Activated CD4-positive, CD25-positive, alpha-beta regulatory T cell treated with anti-CD3 and anti-CD28 coated beads, Interleukin-2, amount 50 U/mL, for 16 hours (primary cell): ENCODE measurements around the gene NPIPB4.
"Not testable (repeated sequence)": the region's sequence is repeated elsewhere in the genome, so short reads cannot be mapped to it uniquely, and the experiment has no call there.

Experiments used
- DNase-seq: peaks from one replicate; pipeline ENCODE4 v3.0.0-alpha.2; 2020; ENCODE audit warnings: low read depth, low spot score

NPIPB4 gene

DNA sequence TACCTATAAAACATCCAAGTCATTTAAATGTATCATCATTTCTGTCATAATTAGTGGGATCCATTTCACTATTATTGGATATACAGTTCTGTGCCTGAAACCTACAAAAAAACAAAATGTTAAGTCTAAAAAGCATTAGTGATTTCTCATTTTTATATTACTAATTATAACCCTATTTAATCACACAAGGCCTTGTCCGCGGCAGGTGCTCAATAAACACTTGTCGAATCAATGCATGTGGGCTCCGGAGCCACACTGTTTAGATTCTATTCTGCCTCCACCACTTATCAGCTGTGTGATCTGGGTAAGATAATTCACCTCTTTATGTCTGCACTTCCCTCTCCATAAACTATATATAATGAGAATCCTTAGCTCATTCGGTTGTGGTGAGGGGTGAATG, at the start of gene NPIPB4:
TSS of gene NPIPB4 (minus strand) at position 101 of the 400 bp plus-strand sequence. CDS start 378 bp downstream, outside the sequence.
- DNase-seq: not testable (repeated sequence)

DNA sequence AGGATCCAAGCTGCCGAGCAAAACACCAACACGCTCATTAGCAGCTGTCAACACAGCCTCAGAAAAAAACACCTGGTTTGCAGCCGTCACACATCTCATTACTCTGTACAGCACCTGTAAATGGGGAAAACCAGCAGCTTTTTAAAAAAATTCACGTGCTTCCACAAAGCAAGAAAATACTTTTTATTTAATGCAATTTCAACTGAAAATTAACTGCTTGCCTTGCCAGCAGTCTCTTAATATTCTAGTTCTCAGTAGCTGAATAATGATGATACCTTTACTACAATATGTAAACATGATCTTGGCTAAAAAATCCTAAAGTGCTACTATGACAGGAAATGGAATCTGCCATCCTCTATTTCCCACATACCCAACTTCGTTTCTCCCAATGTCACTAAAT, 41.4 kb upstream of the NPIPB4 start:
- DNase-seq: not testable (repeated sequence)

- not testable (repeated sequence) for DNase-seq
These were observed 24.4 kb upstream of the NPIPB4 start for GRCh38 chr16:21881988-21882387.

DNA sequence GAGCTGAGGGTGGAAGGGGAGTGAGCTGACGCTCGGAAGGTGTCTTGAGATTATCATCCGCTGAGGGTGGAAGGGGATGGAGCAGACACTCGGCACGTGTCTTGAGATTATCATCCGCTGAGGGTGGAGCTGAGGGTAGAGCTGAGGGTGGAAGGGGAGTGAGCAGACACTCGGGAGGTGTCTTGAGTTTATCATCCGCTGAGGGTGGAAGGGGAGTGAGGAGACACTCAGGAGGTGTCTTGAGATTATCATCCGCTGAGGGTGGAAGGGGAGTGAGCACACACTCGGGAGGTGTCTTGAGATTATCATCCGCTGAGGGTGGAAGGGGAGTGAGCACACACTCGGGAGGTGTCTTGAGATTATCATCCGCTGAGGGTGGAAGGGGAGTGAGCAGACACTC, 20.4 kb downstream of the NPIPB4 start:
- DNase-seq: not testable (repeated sequence)

DNA sequence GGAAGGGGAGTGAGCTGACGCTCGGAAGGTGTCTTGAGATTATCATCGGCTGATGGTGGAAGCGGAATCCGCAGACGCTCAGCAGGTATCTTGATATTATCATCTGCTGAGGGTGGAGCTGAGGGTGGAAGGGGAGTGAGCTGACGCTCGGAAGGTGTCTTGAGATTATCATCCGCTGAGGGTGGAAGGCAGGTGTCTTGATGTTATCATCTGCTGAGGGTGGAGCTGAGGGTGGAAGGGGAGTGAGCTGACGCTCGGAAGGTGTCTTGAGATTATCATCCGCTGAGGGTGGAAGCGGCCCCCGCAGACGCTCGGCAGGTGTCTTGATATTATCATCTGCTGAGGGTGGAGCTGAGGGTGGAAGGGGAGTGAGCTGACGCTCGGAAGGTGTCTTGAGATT, 21.2 kb downstream of the NPIPB4 start:
- not testable (repeated sequence) for DNase-seq

DNA sequence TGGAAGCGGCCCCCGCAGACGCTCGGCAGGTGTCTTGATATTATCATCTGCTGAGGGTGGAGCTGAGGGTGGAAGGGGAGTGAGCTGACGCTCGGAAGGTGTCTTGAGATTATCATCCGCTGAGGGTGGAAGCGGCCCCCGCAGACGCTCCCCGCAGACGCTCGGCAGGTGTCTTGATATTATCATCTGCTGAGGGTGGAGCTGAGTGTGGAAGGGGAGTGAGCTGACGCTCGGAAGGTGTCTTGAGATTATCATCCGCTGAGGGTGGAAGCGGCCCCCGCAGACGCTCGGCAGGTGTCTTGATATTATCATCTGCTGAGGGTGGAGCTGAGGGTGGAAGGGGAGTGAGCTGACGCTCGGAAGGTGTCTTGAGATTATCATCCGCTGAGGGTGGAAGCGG, 21.8 kb downstream of the NPIPB4 start:
- DNase-seq: not testable (repeated sequence)

GRCh38 chr16:21834211-21834610, 23.3 kb downstream of the NPIPB4 start:
- DNase-seq: not testable (repeated sequence)

DNA sequence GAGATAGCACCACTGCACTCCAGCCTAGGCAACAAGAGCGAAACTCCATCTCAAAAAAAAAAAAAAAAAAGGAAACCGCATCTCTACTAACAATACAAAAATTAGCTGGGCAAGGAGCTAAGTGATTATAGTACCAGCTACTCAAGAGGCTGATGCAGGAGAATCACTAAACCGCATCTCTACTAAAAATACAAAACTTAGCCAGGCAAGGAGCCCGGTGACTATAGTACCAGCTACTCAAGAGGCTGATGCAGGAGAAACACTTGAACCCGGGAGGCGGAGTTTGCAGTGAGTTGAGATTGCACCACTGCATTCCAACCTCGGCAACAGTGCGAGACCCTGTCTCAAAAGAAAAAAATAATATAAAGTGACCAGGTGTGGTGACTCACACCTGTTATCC, 27.6 kb downstream of the NPIPB4 start:
- not testable (repeated sequence) for DNase-seq

DNA sequence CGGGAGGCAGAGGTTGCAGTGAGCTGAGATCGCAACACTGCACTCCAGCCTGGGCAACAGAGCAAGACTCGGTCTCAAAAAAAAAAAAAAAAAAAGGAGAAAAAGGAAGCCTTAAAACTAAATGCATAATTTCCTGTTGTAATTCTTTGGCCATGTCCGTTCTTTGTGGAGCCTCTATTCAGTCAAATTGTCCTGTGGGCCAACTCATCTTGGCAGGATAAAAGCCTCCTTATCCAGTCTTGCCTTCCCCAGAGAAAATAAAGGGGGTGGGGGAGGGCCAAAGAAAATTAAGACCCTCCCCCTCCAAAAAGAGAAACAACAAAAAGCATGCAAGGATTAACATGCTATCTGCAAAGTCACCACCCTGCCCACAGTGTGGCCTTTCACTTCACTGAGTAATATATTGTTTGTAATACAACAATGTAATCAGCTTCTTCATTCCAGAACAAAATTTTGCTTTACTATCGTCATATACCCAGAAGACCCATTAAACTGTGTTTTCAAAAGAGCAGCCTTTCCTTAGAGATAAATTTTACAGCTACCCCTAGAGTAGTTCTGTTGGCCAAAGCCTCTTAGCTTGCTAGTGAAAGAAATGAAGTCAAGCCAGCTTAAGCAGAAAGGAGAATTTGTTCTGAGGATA, 31.4 kb downstream of the NPIPB4 start:
- not testable (repeated sequence) for DNase-seq

DNA sequence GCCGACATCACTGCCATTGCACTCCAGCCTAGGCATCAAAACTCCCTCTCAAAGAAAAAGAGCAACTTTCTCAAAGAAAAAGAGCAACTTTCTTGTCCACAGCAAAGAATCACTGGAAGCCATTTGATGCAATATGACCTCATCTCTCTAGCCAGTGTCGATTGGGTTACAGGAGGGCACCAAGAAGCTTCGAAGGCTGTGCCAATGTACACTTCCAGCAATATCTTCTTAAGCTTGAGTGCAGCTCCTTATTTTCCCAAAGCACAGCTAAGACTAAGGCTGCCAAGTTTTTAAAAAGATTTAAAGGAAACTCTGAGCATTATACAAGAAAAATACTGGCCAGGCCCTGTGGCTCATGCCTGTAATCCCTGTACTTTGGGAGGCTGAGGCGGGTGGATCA, 32.0 kb downstream of the NPIPB4 start:
- DNase-seq: not testable (repeated sequence)

DNA sequence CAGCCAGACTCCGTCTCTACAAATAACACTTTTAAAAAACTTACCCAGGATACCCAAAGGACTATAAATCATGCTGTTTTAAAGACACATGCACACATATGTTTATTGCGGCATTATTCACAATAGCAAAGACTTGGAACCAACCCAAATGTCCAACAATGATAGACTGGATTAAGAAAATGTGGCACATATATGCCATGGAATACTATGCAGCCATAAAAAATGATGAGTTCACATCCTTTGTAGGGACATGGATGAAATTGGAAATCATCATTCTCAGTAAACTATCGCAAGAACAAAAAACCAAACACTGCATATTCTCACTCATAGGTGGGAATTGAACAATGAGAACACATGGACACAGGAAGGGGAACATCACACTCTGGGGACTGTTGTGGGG, 34.3 kb downstream of the NPIPB4 start:
- not testable (repeated sequence) for DNase-seq

GRCh38 chr16:21820908-21821465, 36.6 kb downstream of the NPIPB4 start:
- DNase-seq: not testable (repeated sequence)

- peak; percentile 20 for DNase-seq
These were observed 37.3 kb downstream of the NPIPB4 start for GRCh38 chr16:21820028-21820907.

GRCh38 chr16:21819617-21820016, 37.9 kb downstream of the NPIPB4 start:
- DNase-seq: not testable (repeated sequence)

DNA sequence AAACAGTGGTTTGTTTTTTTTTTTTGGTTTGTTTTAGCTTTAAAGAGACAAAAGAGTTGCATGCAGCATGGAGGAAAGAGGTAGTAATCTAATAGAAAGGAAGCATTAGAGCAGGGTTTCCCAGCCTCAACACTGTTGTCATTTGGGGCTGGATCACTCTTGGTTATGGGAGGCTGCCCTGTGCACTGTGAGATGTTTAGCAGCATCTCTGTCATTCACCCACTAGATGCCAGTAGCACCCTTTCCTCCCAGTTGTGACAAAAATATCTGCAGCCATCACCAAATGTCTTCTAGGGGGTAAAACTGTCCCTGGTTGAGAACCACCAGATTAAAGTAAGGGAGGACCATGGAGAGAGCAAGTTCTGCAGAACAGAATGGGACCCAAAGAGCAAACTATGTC, 40.5 kb downstream of the NPIPB4 start:
- DNase-seq: not testable (repeated sequence)

DNA sequence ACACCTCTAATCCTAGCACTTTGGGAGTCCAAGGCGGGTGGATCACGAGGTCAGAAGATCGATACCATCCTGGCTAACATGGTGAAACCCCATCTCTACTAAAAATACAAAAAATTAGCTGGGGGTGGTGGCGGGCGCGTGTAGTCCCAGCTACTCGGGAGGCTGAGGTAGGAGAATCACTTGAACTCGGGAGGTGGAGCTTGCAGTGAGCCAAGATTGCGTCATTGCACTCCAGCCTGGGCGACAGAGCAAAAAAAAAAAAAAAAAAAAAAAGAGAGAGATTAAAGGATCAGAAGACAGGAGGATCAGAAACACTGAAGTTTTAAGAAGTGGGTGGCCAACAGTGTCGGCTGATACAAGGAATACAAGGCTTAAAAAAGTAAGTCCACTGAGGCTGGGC, 41.9 kb downstream of the NPIPB4 start:
- DNase-seq: not testable (repeated sequence)

- not testable (repeated sequence) for DNase-seq
These were observed 55.2 kb downstream of the NPIPB4 start for GRCh38 chr16:21802375-21802663.

DNA sequence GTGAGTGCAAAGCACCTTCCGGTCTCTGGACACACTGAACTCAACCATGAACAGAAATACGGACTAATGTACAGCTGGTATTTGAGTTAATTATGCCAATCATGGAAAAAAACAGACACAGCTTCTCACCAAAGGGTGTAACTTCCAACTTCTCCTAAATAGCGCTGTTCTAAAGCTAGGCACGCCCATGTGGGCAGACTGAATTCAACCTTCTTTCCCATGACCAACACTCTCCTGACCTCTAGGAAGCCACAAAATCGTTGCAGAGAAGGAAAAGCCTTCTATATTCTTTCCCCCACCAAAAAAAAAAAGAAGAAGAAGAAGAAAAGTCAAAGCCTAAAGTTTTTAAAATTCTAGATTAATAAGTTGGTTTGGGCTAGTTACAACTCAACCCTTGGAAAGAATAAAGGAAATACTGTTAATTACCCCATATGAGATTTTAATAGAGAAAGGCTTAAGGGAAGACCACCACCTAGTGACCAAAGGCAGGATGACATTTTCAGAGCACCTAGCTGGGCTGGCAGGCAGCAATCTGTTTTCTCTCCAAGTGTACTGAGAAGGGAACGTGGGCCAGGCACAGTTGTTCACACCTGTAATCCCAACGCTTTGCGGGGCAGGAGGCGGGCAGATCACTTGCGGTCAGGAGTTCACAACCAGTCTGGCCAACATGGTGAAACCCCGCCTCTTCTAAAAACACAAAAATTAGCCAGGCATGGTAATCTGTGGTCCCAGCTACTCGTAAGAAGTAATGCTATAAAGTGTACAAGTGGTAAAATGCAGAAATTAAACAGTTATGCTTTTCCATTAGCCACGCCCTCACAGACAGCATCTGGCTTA, 55.8 kb downstream of the NPIPB4 start:
- not testable (repeated sequence) for DNase-seq

DNA sequence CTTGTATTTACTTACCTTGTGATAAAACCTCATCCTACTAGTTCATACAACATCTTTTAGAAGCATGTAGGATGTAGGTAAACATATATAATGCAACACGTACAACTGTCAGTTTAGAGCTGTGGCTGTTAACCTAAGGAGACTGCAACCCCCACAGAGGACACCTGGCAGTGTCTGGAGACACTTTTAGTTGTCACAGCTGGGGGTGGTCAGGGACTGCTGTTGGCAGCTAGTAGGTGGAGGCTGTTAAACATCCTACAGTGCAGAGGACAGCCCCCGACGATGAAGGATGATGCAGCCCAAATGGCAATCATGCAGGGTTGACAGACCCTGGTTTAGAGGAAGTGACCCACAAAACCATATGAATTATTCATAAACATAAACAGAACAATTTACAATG, 59.0 kb downstream of the NPIPB4 start:
- DNase-seq: not testable (repeated sequence)

GRCh38 chr16:21793310-21793709, 64.2 kb downstream of the NPIPB4 start:
- not testable (repeated sequence) for DNase-seq

DNA sequence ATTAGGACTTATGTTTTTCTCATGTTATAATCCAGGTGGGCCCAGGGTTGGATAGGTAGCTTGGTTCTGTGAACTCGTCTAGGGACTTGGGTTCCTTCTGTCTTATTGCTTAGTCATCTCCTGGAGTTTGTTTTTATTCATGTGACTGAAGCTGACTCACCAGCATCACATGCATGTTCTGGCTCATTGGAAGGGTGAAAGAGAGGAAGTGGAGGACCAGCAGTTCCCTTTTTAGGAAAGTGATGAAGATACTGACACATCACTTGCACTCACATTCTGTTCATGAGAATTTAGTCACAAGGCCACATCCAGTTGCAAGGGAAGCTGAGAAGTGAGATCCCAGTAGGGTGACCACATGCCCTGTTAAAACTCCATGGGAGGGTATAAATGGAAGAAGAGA, 67.0 kb downstream of the NPIPB4 start:
- DNase-seq: not testable (repeated sequence)
